GM12891 (cell line): ENCODE results near the gene PKNOX1.
"Not testable (repeated sequence)": the region's sequence is repeated elsewhere in the genome, so short reads cannot be mapped to it uniquely, and the experiment has no call there.

Experiments used
- POLR2A ChIP-seq: IDR thresholded peaks from 2 replicates; pipeline ENCODE4 v1.6.1; 2011; ENCODE audit warnings: low read depth, low read length, control low read depth
- POLR2AphosphoS5 ChIP-seq: IDR thresholded peaks from 2 replicates; pipeline ENCODE4 v1.6.1; 2011; ENCODE audit warnings: low read depth, low read length, control low read depth
- POU2F2 ChIP-seq: IDR thresholded peaks from 2 replicates; pipeline ENCODE4 v1.6.1; 2011; ENCODE audit warnings: low read depth, mild to moderate bottlenecking, control low read depth, low read length, moderate library complexity
- SPI1 ChIP-seq: IDR thresholded peaks from 2 replicates; pipeline ENCODE4 v1.6.1; 2011; ENCODE audit warnings: low read depth, low read length, control low read depth
- TAF1 ChIP-seq: IDR thresholded peaks from 2 replicates; pipeline ENCODE4 v1.6.1; 2011; ENCODE audit warnings: low read depth, low read length, control low read depth

DNA sequence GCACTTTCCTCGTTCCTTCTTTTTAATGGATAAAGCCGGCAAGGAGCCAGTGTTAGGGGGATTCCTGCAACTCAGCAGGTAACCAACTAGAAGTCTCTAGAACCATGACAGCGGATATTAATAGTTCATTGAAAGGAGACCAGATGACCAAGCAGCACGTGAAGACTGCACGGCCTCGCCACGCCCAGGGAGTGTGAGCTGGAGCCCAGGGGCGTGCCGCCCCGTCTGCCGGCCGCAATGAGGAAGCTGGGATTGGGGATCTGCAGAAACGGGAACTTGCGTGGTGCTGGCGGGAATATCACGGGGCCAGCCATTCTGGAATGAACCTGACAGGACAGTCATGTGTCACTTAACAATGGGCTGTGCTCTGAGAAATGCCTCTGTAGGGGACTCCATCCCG is 62.5 kb downstream of the PKNOX1 start:
- TF ChIP-seq POLR2A, POLR2AphosphoS5, POU2F2, TAF1, SPI1: not testable (repeated sequence)
